ENCODE measurements around the gene TSPEAR.

DNA sequence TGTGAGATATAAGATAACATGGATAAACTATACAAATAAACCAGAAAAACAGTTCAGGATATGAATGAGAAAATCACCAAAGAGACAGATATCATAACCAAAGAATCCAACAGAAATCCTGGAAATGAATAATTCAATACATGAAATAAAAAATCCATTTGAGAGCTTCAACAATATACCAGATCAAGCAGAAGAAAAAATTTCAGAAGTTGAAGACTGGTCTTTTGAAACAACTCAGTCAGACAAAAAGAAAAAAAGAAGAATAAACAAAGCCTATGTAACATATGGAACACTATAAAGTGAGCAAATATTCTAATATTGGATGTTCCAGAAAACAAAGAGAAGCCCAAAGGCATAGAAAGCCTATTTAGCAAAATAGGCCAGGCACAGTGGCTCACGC lies 39.5 kb downstream of the TSPEAR start:
- no peak for TF ChIP-seq EZH2 (IDR thresholded peaks at IDR 0.05; ENCODE audit: borderline replicate concordance, insufficient read depth, low read depth, low read length, poor library complexity, severe bottlenecking)
- TF ChIP-seq, protein P1, sequence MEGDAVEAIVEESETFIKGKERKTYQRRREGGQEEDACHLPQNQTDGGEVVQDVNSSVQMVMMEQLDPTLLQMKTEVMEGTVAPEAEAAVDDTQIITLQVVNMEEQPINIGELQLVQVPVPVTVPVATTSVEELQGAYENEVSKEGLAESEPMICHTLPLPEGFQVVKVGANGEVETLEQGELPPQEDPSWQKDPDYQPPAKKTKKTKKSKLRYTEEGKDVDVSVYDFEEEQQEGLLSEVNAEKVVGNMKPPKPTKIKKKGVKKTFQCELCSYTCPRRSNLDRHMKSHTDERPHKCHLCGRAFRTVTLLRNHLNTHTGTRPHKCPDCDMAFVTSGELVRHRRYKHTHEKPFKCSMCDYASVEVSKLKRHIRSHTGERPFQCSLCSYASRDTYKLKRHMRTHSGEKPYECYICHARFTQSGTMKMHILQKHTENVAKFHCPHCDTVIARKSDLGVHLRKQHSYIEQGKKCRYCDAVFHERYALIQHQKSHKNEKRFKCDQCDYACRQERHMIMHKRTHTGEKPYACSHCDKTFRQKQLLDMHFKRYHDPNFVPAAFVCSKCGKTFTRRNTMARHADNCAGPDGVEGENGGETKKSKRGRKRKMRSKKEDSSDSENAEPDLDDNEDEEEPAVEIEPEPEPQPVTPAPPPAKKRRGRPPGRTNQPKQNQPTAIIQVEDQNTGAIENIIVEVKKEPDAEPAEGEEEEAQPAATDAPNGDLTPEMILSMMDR (IDR thresholded peaks at IDR 0.05) = no peak

Measured in B cell (primary cell).